ENCODE measurements around the gene RABEPK.

- TF ChIP-seq CTCF (IDR thresholded peaks at IDR 0.05) (no peak), POLR2A (IDR thresholded peaks at IDR 0.05) (no peak)
Measured at GRCh38 chr9:125218621-125219020, 18.3 kb downstream of the RABEPK start.

Data from stomach (tissue), 4 donors.